ENCODE results near the gene ADAMTS5.

The ADAMTS5 gene

DNA sequence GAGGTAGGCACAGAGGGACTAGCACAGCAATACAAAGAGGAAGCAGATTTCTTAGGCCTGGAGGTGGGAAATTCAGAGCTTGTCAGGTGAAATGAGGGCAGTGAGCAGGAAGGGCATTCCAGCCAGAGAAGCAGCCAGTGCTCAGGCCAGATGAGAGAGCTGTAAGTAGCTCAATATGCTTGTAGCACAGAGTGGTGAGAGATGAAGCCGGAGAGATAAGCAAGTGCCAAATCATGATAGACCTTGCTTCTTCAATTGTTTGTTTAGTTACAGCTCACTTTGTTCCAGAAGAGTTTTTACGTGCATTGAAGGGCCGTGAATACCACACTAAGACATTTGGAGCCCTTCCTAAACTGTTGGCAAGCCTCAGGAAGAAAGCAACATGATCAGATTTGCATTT, 79.6 kb downstream of the ADAMTS5 start:
- no peak for DNase-seq (ENCODE audit: low spot score)

DNA sequence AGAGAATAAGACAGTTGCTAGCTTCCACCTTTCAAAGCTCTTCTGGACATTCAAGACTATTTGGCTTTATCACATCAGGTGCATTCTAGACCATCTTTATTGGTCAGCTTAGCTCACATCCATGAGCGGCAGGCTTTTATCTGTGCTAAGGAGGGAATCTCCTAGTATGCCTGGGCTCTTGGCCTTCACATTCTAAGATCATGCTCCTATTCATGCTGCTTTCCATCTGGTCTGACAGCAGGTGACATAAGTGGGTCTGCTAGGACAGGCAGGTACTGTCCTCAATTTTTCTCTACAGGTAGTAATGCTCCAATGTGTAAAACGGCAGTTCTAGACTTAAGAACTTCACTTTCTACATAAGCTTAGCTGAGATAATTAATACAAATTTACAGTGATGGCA, 82.5 kb downstream of the ADAMTS5 start:
- no peak for DNase-seq (ENCODE audit: low spot score)

DNA sequence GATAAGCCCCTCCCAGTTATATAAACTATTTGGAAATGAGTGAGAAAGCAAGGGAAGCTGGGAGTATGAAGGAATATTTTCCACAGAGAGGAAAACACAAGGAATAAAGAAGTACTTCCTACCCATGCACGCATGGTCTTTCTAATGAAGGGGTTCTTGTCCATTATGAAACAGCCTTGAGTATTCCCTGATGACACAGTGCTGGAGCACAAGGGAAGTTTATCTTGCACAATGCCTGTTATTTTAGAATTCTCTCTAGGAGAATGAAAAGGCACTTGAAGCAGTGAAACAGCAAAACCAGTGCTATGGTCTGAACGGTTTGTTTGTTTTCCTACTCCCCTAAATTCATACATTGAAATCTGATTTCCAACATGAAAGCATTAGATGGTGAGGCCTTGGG, 83.1 kb downstream of the ADAMTS5 start:
- no peak for DNase-seq (ENCODE audit: low spot score)

DNA sequence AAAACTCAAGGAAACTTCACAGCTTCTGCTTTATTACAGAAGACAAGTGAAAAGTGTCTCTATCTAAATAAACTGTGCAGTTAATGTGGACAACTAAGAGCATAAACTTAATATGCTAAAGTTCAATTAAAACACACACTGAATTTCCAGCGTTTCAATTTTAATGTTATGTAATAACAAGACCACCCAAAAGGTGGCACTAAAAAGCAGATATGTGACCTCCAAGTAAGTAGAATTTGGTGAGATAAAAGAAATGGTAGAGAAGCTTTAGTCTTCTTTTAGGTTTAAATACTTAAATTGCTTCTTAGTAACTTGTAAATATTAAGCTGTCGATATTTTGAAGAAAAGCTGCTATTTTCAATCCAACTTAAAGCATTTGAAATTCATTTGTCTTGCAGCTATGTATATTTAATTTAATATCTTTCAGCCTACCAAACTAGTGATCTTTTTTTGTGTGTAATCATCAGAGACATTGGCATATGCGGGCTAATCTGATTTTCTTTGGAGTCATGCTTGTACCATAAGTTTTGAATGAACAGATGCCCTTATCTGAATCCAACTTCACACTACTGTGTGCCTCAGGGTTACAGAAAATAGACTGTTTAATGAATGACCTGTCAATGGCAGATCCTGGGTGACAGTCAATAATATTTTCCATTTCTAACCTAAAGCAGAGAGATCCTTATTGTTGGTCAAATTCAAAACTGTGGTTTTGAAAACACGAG, 85.2 kb downstream of the ADAMTS5 start:
- DNase-seq (ENCODE audit: low spot score): no peak

DNA sequence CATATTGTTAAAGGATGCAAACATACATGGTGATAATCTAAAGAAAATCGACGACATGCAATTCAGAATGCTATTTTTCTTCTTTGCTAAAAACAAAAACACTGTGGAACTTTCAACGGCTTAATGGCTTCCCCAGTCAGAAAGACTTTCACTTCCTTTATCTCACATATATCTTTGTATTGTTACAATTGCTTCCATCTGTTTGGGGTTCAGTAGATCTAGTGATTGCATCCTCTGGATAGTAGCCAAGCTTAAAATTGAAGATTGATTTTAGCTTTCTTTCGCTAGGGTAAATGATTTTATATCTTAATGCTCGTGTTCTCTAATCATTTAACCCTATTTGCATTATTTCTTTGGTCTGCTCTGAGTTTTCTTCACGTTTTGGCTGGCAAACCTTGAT, 89.9 kb downstream of the ADAMTS5 start:
- DNase-seq (ENCODE audit: low spot score): no peak

DNA sequence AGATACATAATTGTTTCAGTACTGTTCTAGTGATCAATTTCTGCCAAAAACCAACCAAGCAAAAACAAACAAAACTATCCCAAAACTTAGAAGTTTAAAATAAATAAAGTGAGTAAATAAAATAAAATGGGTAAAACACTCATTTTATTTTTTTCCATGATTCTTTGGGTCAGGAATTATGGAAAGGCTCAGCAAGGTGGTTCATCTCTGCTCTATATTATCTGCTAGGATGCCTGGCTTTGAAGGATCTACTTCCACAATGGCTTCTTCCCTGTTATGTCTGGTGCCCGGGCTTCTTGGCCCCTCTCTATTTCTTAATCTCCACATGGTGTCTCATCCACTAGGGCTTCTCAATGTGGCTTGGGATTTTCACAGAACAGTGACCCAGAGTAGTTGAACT, 92.5 kb downstream of the ADAMTS5 start:
- DNase-seq (ENCODE audit: low spot score): no peak

Data from globus pallidus (tissue), 1 donor.